Keratinocyte (primary cell): ENCODE data around the gene MAP4K3. TPM values are rescaled to one million over a fixed set of nuclear protein-coding genes. Genes with fewer than 3 reads are reported as not detected.

ENCODE experiments used
- DNase-seq: peaks from one replicate; pipeline ENCODE4 v3.0.0-alpha.2; 2011; ENCODE audit warnings: low read depth, missing footprints, low spot score
- FAIRE-seq: peaks from 2 replicates; lab custom pipeline; 2011; peaks lifted over from hg19 to GRCh38; lab: Jason Lieb, UNC
- H2AFZ ChIP-seq: 2 replicates; pipeline ENCODE4 v1.6.0; 2012; ENCODE audit warnings: low read length, control low read depth, inconsistent platforms; ENCODE audit not compliant: control insufficient read depth
- H3K27ac ChIP-seq: 2 replicates; pipeline ENCODE4 v1.5.1; 2011; ENCODE audit warnings: low read length; ENCODE audit not compliant: control insufficient read depth, insufficient read depth
- H3K27me3 ChIP-seq: 3 replicates; pipeline ENCODE4 v1.6.0; 2011; ENCODE audit warnings: low read length; ENCODE audit not compliant: control insufficient read depth, insufficient read depth; ENCODE audit errors: extremely low read depth
- H3K36me3 ChIP-seq, 2 experiments: 2 replicates in 1 of 2; 3 replicates in 1 of 2; pipeline ENCODE4 v1.5.1; 2011; ENCODE audit warnings: low read length in 2 of 2, mild to moderate bottlenecking in 1 of 2; ENCODE audit not compliant: control insufficient read depth in 2 of 2, insufficient read depth in 2 of 2; ENCODE audit errors: extremely low read depth in 1 of 2
- H3K4me1 ChIP-seq: 3 replicates; pipeline ENCODE4 v1.5.1; 2011; ENCODE audit warnings: low read length; ENCODE audit not compliant: control insufficient read depth, insufficient read depth; ENCODE audit errors: extremely low read depth
- H3K4me2 ChIP-seq: 3 replicates; pipeline ENCODE4 v1.6.0; 2011; ENCODE audit warnings: low read depth, low read length; ENCODE audit not compliant: control insufficient read depth, insufficient read depth; ENCODE audit errors: extremely low read depth
- H3K4me3 ChIP-seq, 3 experiments: fragments of 200-600 bp in 1 of 3; sonication (generic) in 1 of 3; 2 replicates in 2 of 3; 3 replicates in 1 of 3; pipeline ENCODE4 v1.5.1; 2011 to 2016; ENCODE audit warnings: low read length in 3 of 3, mild to moderate bottlenecking in 3 of 3, control low read depth in 2 of 3, inconsistent platforms in 1 of 3, low read depth in 1 of 3, mixed read lengths in 1 of 3, mixed run types in 1 of 3, moderate library complexity in 1 of 3; ENCODE audit not compliant: control insufficient read depth in 2 of 3, insufficient read depth in 2 of 3; ENCODE audit errors: extremely low read depth in 1 of 3
- H3K79me2 ChIP-seq: 2 replicates; pipeline ENCODE4 v1.6.0; 2012; ENCODE audit warnings: low read length; ENCODE audit not compliant: control insufficient read depth, insufficient read depth
- H3K9ac ChIP-seq: 3 replicates; pipeline ENCODE4 v1.6.0; 2011; ENCODE audit warnings: low read length; ENCODE audit not compliant: control insufficient read depth, insufficient read depth; ENCODE audit errors: extremely low read depth
- H3K9me1 ChIP-seq: 3 replicates; pipeline ENCODE4 v1.6.0; 2011; ENCODE audit warnings: low read length; ENCODE audit not compliant: control insufficient read depth, insufficient read depth; ENCODE audit errors: extremely low read depth
- H3K9me3 ChIP-seq: 2 replicates; pipeline ENCODE4 v1.5.1; 2012; ENCODE audit warnings: low read depth, low read length; ENCODE audit not compliant: control insufficient read depth
- H4K20me1 ChIP-seq: 3 replicates; pipeline ENCODE4 v1.6.0; 2011; ENCODE audit warnings: low read length; ENCODE audit not compliant: control insufficient read depth, insufficient read depth; ENCODE audit errors: extremely low read depth
- CTCF ChIP-seq, 3 experiments: IDR thresholded peaks in 1 of 3; conservative IDR thresholded peaks in 1 of 3; optimal IDR thresholded peaks in 1 of 3; 2 replicates in 2 of 3; 3 replicates in 1 of 3; pipeline versions ENCODE3 to v1.5.1; 2011; ENCODE audit warnings: low read length in 3 of 3, mild to moderate bottlenecking in 3 of 3, moderate library complexity in 2 of 3, control low read depth in 1 of 3, inconsistent platforms in 1 of 3; ENCODE audit not compliant: insufficient read depth in 2 of 3; ENCODE audit errors: extremely low read depth in 1 of 3
- EZH2 ChIP-seq: IDR thresholded peaks from one replicate; pipeline ENCODE4 v1.6.1; 2012; ENCODE audit warnings: inconsistent platforms, mild to moderate bottlenecking, low read length, moderate library complexity
- dilution Hi-C: fragments of 300-500 bp; cut with MboI; formaldehyde crosslinking; loops from one replicate; pipeline ENCODE4 v1.7.0; 2020; ENCODE audit warnings: low sequenced_read_pairs; ENCODE audit not compliant: extremely low pct_ligation_motif_present
- polyA plus RNA-seq, 5 experiments: library from polyadenylated mRNA; depleted of rRNA in 3 of 5; stranded (reverse) in 3 of 5; stranded (forward) in 1 of 5; unstranded in 1 of 5; fragments of >200 nt; gene quantifications; 1 replicate in 1 of 5; 2 replicates in 3 of 5; 3 replicates in 1 of 5; pipeline versions ENCODE4 v1.2.1 to v1.2.3, GENCODE V29; 2011 to 2012; ENCODE audit warnings: missing spikeins in 2 of 5, low read depth in 1 of 5, low replicate concordance in 1 of 5

MAP4K3 gene
- polyA plus RNA-seq, 1 donor (not counting 4 experiments of a cell fraction or from before 2014, with no cell fraction given), result 19.4 TPM

DNA sequence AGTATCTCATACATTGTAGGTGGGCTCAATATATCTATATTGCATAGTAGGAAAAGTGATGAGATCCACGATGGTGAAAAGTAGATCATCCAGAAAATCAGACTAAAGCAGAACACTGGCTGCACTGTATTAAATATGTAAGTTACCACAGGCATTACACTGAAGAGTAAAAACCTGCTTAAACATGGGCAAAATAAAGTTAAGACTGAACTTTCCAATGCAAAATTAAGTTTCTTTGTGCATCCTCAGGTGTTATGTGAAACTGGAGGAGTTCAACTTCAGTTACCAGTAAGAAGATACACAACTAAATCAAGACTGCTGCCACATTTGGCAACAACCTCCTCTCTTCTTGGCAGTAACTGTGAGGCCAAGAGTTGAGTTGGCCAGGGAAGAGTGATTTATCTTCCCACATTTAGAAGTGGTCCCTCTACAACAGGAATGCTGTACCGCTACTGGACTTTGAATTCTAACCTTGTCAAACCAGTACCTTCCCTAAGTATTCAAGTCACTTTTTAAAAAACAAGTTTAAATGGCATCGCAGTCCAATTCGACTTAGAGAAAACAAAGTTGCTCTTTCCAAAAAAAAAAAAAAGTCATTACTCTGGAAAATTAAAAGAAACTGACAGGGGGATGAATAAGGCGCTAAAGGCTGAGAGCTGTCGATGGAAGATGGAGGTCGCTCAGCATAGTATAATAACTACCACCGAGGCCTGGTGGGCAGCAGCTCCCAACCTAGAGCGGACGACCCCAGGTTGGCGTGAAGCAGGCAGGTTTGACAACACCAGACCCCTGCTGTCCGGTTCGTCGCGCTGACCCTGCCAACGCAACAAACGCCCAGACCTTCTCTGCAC is 1.1 kb downstream of the MAP4K3 start:
- Histone ChIP-seq H3K4me2 (peak overlapping the region; percentile 77), H3K27me3 (no peaks in the 10 kb centered on the region), H3K36me3 (no peaks in the 10 kb centered on the region), H3K9me3 (no peaks in the 10 kb centered on the region), H2AFZ (peak overlapping the region; percentile 64), H3K9ac (peak overlapping the region; percentile 88), H3K27ac (peak overlapping the region; percentile 82), H3K4me3 (peak overlapping the region; percentile 71 to 89 (median 88)), H3K9me1 (no peaks in the 10 kb centered on the region), H3K4me1 (peaks cover 40% of the 10 kb centered on the region), H3K79me2 (peaks cover 57% of the 10 kb centered on the region), H4K20me1 (no peaks in the 10 kb centered on the region)
- no peak for DNase-seq
- no peak for FAIRE-seq
- dilution Hi-C loops, result no loop called here
- no peak for TF ChIP-seq CTCF (optimal IDR thresholded peaks at IDR 0.05 in 1 of 3, IDR thresholded peaks at IDR 0.05 in 1 of 3, conservative IDR thresholded peaks at IDR 0.05 in 1 of 3; ENCODE audit: extremely low read depth in 1 of 3, insufficient read depth in 2 of 3, low read length in 3 of 3)
- TF ChIP-seq EZH2, result no peak

DNA sequence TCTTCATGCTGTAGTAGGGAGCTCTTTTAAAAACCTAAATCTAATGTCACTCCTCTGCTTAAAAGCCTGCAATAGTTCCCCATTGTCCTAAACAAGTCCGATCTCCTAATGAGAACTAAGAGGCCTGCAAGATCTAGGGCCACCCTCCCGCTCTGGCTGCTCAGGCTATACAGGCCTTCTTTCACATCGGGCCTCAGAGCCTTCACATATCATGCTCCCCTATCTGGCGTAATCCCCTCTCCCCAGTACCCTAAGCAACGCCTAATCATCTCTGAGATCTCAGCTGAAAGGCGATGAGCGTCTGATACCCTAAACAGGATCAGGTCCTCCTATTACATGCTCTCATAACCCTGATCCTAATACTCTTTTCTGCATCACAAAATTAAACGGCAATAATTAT is 1.9 kb downstream of the MAP4K3 start:
- Histone ChIP-seq H3K27ac (no peak overlapping the region), H4K20me1 (no peaks in the 10 kb centered on the region), H3K79me2 (peaks cover 63% of the 10 kb centered on the region), H3K9me1 (no peaks in the 10 kb centered on the region), H3K4me2 (peak overlapping the region; percentile 77), H2AFZ (no peak overlapping the region), H3K4me3 (peak overlapping the region; percentile 71 to 89 (median 88)), H3K9me3 (no peaks in the 10 kb centered on the region), H3K27me3 (no peaks in the 10 kb centered on the region), H3K9ac (peak overlapping the region; percentile 2), H3K36me3 (no peaks in the 10 kb centered on the region), H3K4me1 (peaks cover 41% of the 10 kb centered on the region)
- FAIRE-seq (no peak), DNase-seq (no peak)
- dilution Hi-C loops, result no loop called here
- TF ChIP-seq CTCF (optimal IDR thresholded peaks at IDR 0.05 in 1 of 3, IDR thresholded peaks at IDR 0.05 in 1 of 3, conservative IDR thresholded peaks at IDR 0.05 in 1 of 3; ENCODE audit: extremely low read depth in 1 of 3, insufficient read depth in 2 of 3, low read length in 3 of 3) (no peak), EZH2 (no peak)
